DND-41 (cell line): Measurements from ENCODE around the gene HERC5.
"Not testable (repeated sequence)": the region's sequence is repeated elsewhere in the genome, so short reads cannot be mapped to it uniquely, and the experiment has no call there.

Source experiments
- ATAC-seq: fragments of 200-7000 bp; cut with Tn5 transposase; 3 replicates; pipeline ENCODE4 v1.9.1; 2021; ENCODE audit warnings: low read depth; ENCODE audit not compliant: insufficient read depth
- DNase-seq: peaks from one replicate; pipeline ENCODE4 v3.0.0-alpha.2; 2020
- H2AFZ ChIP-seq: 2 replicates; pipeline ENCODE4 v1.6.0; 2012; ENCODE audit warnings: low read depth, low read length
- H3K27ac ChIP-seq: 2 replicates; pipeline ENCODE4 v1.5.1; 2012; ENCODE audit warnings: low read length, inconsistent platforms
- H3K27me3 ChIP-seq: fragments of 200-600 bp; sonication (generic); 2 replicates; pipeline ENCODE4 v1.6.0; 2012; ENCODE audit warnings: low read length, mild to moderate bottlenecking, inconsistent platforms; ENCODE audit not compliant: insufficient read depth, poor library complexity
- H3K36me3 ChIP-seq: 2 replicates; pipeline ENCODE4 v1.5.1; 2012; ENCODE audit warnings: low read length, inconsistent platforms; ENCODE audit not compliant: insufficient read depth
- H3K4me1 ChIP-seq: 2 replicates; pipeline ENCODE4 v1.5.1; 2012; ENCODE audit warnings: mild to moderate bottlenecking, low read length; ENCODE audit not compliant: insufficient read depth
- H3K4me2 ChIP-seq: 2 replicates; pipeline ENCODE4 v1.6.0; 2012; ENCODE audit warnings: mild to moderate bottlenecking, moderate library complexity, low read length, inconsistent platforms; ENCODE audit not compliant: insufficient read depth
- H3K4me3 ChIP-seq, 2 experiments: fragments of 200-600 bp in 1 of 2; shearing (Covaris generic) in 1 of 2; 2 replicates each; pipeline ENCODE4 v1.5.1; 2012 to 2016; ENCODE audit warnings: inconsistent platforms in 2 of 2, low read length in 2 of 2, mild to moderate bottlenecking in 2 of 2, low read depth in 1 of 2, moderate library complexity in 1 of 2
- H3K79me2 ChIP-seq: 2 replicates; pipeline ENCODE4 v1.6.0; 2012; ENCODE audit warnings: low read length, inconsistent platforms; ENCODE audit not compliant: insufficient read depth
- H3K9ac ChIP-seq: 2 replicates; pipeline ENCODE4 v1.6.0; 2012; ENCODE audit warnings: low read depth, mild to moderate bottlenecking, inconsistent platforms, low read length, moderate library complexity
- H3K9me3 ChIP-seq: 2 replicates; pipeline ENCODE4 v1.5.1; 2012; ENCODE audit warnings: low read length, moderate library complexity, mild to moderate bottlenecking, inconsistent platforms; ENCODE audit not compliant: insufficient read depth, severe bottlenecking
- H4K20me1 ChIP-seq: 2 replicates; pipeline ENCODE4 v1.6.0; 2012; ENCODE audit warnings: low read length; ENCODE audit not compliant: insufficient read depth
- CTCF ChIP-seq: IDR thresholded peaks from 2 replicates; pipeline ENCODE4 v1.5.1; 2012; ENCODE audit warnings: borderline replicate concordance, low read length, moderate library complexity, mild to moderate bottlenecking; ENCODE audit not compliant: poor library complexity, severe bottlenecking; ENCODE audit errors: extremely low read depth
- EZH2 ChIP-seq: IDR thresholded peaks from 3 replicates; pipeline ENCODE4 v1.6.1; 2012; ENCODE audit warnings: borderline replicate concordance, low read depth, mild to moderate bottlenecking, moderate library complexity, low read length, inconsistent platforms; ENCODE audit not compliant: severe bottlenecking

HERC5 gene

GRCh38 chr4:88422403-88422802 lies 34.5 kb upstream of the HERC5 start:
- no peaks in the 10 kb centered on the region for H3K9me3 ChIP-seq
- no peaks in the 10 kb centered on the region for H4K20me1 ChIP-seq
- no peak overlapping the region for H3K4me3 ChIP-seq
- H2AFZ ChIP-seq: no peak overlapping the region
- H3K79me2 ChIP-seq: no peaks in the 10 kb centered on the region
- TF ChIP-seq EZH2 (no peak), CTCF (no peak)
- ATAC-seq: no peak
- DNase-seq: no peak
- H3K4me1 ChIP-seq: no peaks in the 10 kb centered on the region
- H3K4me2 ChIP-seq: no peak overlapping the region
- no peaks in the 10 kb centered on the region for H3K27me3 ChIP-seq
- no peak overlapping the region for H3K27ac ChIP-seq
- H3K36me3 ChIP-seq: no peaks in the 10 kb centered on the region
- no peak overlapping the region for H3K9ac ChIP-seq

DNA sequence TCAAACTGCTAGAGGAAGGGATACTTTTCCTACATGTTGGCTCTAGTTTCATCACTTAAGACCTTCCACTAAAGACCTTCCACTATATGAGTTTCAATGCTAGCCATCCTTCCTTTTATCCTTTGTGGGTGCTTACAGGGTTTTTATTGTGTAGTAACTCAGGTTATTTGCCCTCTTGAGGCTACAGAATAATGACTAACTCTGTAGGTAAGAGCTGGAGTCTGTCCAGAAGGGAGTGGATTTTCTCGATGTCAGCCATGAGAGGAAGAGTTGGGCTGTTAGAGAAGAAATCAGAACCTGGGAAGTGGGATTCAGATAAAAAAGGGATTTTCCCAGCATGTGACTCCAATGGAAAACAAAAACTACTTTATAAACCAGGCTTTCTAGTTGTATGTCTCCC lies 27.5 kb upstream of the HERC5 start:
- H3K4me1 ChIP-seq: no peaks in the 10 kb centered on the region
- no peak overlapping the region for H3K9ac ChIP-seq
- no peaks in the 10 kb centered on the region for H4K20me1 ChIP-seq
- H3K79me2 ChIP-seq: no peaks in the 10 kb centered on the region
- H3K27me3 ChIP-seq: no peaks in the 10 kb centered on the region
- no peak overlapping the region for H3K27ac ChIP-seq
- H3K9me3 ChIP-seq: no peaks in the 10 kb centered on the region
- no peak overlapping the region for H3K4me3 ChIP-seq
- H2AFZ ChIP-seq: no peak overlapping the region
- no peak overlapping the region for H3K4me2 ChIP-seq
- ATAC-seq: no peak
- no peaks in the 10 kb centered on the region for H3K36me3 ChIP-seq
- no peak for DNase-seq
- no peak for TF ChIP-seq CTCF
- no peak for TF ChIP-seq EZH2

DNA sequence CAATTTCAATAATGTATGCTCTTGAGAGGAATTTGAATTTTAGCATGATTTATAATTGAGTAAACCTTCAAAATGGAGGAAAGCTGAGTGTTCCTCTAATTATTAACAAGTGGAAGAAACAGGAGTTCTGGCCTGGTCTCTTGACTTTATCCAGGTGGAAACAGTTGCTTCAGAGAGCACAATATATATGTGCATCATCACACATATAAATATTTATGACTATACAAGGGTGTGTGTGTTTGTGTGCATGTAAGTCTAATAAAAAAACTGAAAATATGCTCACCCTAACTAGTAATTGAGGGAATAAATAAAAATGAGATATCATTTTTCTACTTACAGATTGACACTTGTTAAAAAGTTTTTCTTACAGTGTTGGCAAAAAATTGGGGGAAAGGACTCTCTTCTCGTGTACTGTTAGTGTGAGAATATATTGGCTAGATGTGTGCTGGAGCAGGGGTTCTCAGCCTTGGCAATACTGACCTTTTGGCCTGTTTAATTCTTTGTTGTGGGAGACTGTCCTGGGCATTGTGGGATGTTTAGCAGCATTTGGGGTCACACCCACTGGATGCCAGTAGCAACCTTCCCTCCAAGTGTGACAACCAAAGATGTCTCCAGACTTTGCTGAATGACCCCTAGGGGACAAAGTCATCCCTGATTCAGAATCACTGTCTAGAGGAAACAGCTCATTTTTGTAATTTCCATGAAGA lies 20.8 kb upstream of the HERC5 start:
- H3K27ac ChIP-seq: no peak overlapping the region
- H3K79me2 ChIP-seq: no peaks in the 10 kb centered on the region
- H3K4me2 ChIP-seq: no peak overlapping the region
- no peak for TF ChIP-seq EZH2
- no peak for ATAC-seq
- H3K4me1 ChIP-seq: no peaks in the 10 kb centered on the region
- H2AFZ ChIP-seq: no peak overlapping the region
- no peaks in the 10 kb centered on the region for H3K9me3 ChIP-seq
- no peaks in the 10 kb centered on the region for H3K27me3 ChIP-seq
- H3K9ac ChIP-seq: no peak overlapping the region
- H3K4me3 ChIP-seq: no peak overlapping the region
- H3K36me3 ChIP-seq: no peaks in the 10 kb centered on the region
- no peaks in the 10 kb centered on the region for H4K20me1 ChIP-seq
- no peak for DNase-seq

DNA sequence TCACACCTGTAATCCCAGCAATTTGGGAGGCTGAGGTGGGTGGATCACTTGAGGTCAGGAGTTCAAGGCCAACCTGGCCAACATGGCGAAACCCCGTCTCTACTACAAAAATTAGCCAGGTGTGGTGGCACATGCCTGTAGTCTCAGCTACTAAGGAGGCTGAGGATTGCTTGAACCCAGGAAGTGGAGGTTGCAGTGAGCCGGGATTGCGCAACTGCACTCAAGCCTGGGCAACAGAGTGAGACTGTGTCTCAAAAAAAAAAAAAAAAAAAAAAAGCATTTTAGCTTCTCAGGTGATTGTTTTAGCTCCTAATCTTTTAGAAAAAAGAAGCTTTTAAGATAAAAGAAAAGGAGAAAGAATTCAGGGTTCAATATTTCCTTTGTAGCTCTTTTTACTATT lies 19.0 kb upstream of the HERC5 start:
- not testable (repeated sequence) for H3K27ac ChIP-seq, H3K4me3 ChIP-seq, H3K4me2 ChIP-seq, H3K79me2 ChIP-seq, H3K9me3 ChIP-seq, H3K27me3 ChIP-seq, DNase-seq, H2AFZ ChIP-seq, H4K20me1 ChIP-seq, H3K36me3 ChIP-seq, H3K4me1 ChIP-seq, H3K9ac ChIP-seq, ATAC-seq
